IMR-90 (cell line): ENCODE measurements around the gene CYP19A1.

Source experiments
- BHLHE40 ChIP-seq: fragments of 150-350 bp; IDR thresholded peaks from 2 replicates; pipeline ENCODE4 v1.6.1; 2016; ENCODE audit warnings: mild to moderate bottlenecking, low read depth, low read length
- CHD1 ChIP-seq: IDR thresholded peaks from 2 replicates; pipeline ENCODE4 v1.6.1; 2012; ENCODE audit warnings: low read depth, low read length, improper control_type of control experiment
- CTCF ChIP-seq: conservative IDR thresholded peaks from 2 replicates; pipeline ENCODE4 v1.5.1; 2012; ENCODE audit warnings: mild to moderate bottlenecking, low read depth, low read length, improper control_type of control experiment
- MAFK ChIP-seq: IDR thresholded peaks from 2 replicates; pipeline ENCODE4 v1.6.1; 2012; ENCODE audit warnings: low read depth, low read length, improper control_type of control experiment
- MXI1 ChIP-seq: IDR thresholded peaks from 2 replicates; pipeline ENCODE4 v1.6.1; 2012; ENCODE audit warnings: low read depth, mild to moderate bottlenecking, low read length, moderate library complexity, borderline replicate concordance
- POLR2A ChIP-seq: IDR thresholded peaks from 2 replicates; pipeline ENCODE4 v1.6.1; 2012; ENCODE audit warnings: mild to moderate bottlenecking, low read depth, low read length
- RAD21 ChIP-seq: IDR thresholded peaks from 2 replicates; pipeline ENCODE4 v1.6.1; 2012; ENCODE audit warnings: low read length, improper control_type of control experiment
- RFX5 ChIP-seq: IDR thresholded peaks from 2 replicates; pipeline ENCODE4 v1.8.0; 2012; ENCODE audit warnings: low read depth, mild to moderate bottlenecking, low read length, moderate library complexity
- SMC3 ChIP-seq: fragments of 150-350 bp; IDR thresholded peaks from 2 replicates; pipeline ENCODE4 v1.6.1; 2016; ENCODE audit warnings: low read depth, mild to moderate bottlenecking, antibody characterized with exemption, low read length, moderate library complexity
- USF2 ChIP-seq: fragments of 150-350 bp; IDR thresholded peaks from 2 replicates; pipeline ENCODE4 v1.6.1; 2017; ENCODE audit warnings: mild to moderate bottlenecking, antibody characterized with exemption, low read length, low read depth

- TF ChIP-seq BHLHE40 = no peak
- no peak for TF ChIP-seq CHD1
- no peak for TF ChIP-seq SMC3
- no peak for TF ChIP-seq RAD21
- no peak for TF ChIP-seq CTCF
- TF ChIP-seq RFX5 = no peak
- no peak for TF ChIP-seq POLR2A
- no peak for TF ChIP-seq MXI1
- TF ChIP-seq USF2 = no peak
- TF ChIP-seq MAFK = no peak
Observed at GRCh38 chr15:51348688-51349087, 10.3 kb upstream of the CYP19A1 start.
